ENCODE data around the gene SOX11.
"Not testable (repeated sequence)": the region's sequence is repeated elsewhere in the genome, so short reads cannot be mapped to it uniquely, and the experiment has no call there.

SOX11 gene

DNA sequence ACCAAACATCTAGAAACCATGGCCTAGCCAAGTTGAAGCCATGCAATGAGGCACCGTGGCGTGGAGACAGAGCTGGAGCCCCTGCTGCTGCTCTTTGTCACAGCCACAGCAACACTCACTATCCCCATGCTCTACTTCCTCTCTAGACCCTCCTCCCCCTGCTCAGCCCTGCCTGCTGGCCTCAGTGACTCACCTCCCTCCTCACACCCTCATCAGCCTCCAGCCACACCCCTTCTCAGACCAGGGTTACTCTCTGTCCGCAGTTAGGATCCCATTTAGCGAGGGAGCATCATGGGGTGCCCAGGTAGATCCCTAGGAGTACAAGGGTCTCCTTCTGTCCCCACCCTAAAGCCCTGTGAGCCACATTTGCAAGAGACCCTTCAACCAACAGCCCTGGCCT lies 25.4 kb upstream of the SOX11 start:
- TF ChIP-seq, protein P1, sequence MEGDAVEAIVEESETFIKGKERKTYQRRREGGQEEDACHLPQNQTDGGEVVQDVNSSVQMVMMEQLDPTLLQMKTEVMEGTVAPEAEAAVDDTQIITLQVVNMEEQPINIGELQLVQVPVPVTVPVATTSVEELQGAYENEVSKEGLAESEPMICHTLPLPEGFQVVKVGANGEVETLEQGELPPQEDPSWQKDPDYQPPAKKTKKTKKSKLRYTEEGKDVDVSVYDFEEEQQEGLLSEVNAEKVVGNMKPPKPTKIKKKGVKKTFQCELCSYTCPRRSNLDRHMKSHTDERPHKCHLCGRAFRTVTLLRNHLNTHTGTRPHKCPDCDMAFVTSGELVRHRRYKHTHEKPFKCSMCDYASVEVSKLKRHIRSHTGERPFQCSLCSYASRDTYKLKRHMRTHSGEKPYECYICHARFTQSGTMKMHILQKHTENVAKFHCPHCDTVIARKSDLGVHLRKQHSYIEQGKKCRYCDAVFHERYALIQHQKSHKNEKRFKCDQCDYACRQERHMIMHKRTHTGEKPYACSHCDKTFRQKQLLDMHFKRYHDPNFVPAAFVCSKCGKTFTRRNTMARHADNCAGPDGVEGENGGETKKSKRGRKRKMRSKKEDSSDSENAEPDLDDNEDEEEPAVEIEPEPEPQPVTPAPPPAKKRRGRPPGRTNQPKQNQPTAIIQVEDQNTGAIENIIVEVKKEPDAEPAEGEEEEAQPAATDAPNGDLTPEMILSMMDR (IDR thresholded peaks at IDR 0.05; ENCODE audit: low read depth, low read length) = no peak
- H3K4me3 ChIP-seq (ENCODE audit: low read depth, low read length) = no peak overlapping the region

GRCh38 chr2:5667655-5668054 lies 24.5 kb upstream of the SOX11 start:
- not testable (repeated sequence) for H3K4me3 ChIP-seq (ENCODE audit: low read depth, low read length)

- no peak overlapping the region for H3K4me3 ChIP-seq (ENCODE audit: low read depth, low read length)
- TF ChIP-seq, protein P1 (IDR thresholded peaks at IDR 0.05; ENCODE audit: low read depth, low read length) = no peak
Measured at GRCh38 chr2:5668682-5669250, 23.4 kb upstream of the SOX11 start.

- TF ChIP-seq, protein P1 (IDR thresholded peaks at IDR 0.05; ENCODE audit: low read depth, low read length) = no peak
- no peak overlapping the region for H3K4me3 ChIP-seq (ENCODE audit: low read depth, low read length)
Measured at GRCh38 chr2:5672749-5673144, 19.4 kb upstream of the SOX11 start.

GRCh38 chr2:5673145-5674025 lies 18.8 kb upstream of the SOX11 start:
- no peak overlapping the region for H3K4me3 ChIP-seq (ENCODE audit: low read depth, low read length)

DNA sequence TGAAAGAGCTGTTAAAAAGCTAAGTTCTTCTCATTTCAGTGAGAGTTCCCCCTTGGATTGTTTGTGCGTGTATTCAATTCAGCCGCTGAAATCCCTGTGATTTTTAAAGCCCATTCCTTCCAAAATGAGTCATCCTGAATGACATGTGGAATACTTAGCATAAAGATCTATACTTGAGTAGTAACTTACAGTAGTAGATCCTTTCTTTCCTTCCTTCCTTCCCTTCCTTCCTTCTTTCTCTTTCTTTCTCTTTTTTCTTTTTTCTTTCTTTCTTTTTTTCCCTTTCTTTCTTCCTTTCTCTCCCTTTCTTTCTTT lies 18.2 kb upstream of the SOX11 start:
- H3K4me3 ChIP-seq (ENCODE audit: low read depth, low read length) = no peak overlapping the region
- TF ChIP-seq, protein P1 (IDR thresholded peaks at IDR 0.05; ENCODE audit: low read depth, low read length) = no peak

More at GRCh38 chr2:5673145-5674025, 18.8 kb upstream of the SOX11 start:
- TF ChIP-seq, protein P1 (IDR thresholded peaks at IDR 0.05; ENCODE audit: low read depth, low read length) = no peak

DNA sequence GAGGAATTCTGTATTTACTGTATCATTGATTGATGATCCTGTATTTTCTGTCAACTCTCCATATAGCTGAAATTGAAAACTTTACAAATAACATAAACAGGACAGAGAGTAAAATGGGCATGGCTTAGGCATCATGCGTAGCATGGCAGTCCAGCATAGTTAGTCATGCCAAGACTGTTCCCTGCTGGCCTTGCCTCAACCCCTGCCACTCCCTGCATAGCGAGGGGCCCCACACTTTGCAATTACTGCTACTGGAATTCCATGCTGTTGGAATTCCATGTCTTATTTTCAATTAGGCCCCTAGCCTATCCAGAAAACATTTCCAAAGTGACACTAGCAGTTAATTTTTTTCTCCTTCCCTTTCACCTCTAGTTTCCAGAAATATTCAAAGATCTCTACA lies 15.1 kb upstream of the SOX11 start:
- H3K4me3 ChIP-seq (ENCODE audit: low read depth, low read length) = no peak overlapping the region
- TF ChIP-seq, protein P1 (IDR thresholded peaks at IDR 0.05; ENCODE audit: low read depth, low read length) = no peak
